HG02973 (cell line): ENCODE results near the gene PPP1R3D.
"Not testable (repeated sequence)": the region's sequence is repeated elsewhere in the genome, so short reads cannot be mapped to it uniquely, and the experiment has no call there.

Source experiments
- ATAC-seq: cut with Tn5 transposase; IDR thresholded peaks from one replicate; pipeline ENCODE4 v1.9.1; 2021; ENCODE audit warnings: moderate library complexity; ENCODE audit not compliant: unreplicated experiment

The PPP1R3D gene

GRCh38 chr20:59925899-59926298, 14.2 kb downstream of the PPP1R3D start:
- ATAC-seq: no peak

- no peak for ATAC-seq
Observed at GRCh38 chr20:59925359-59925758, 14.7 kb downstream of the PPP1R3D start.

GRCh38 chr20:59923514-59923913, 16.6 kb downstream of the PPP1R3D start:
- no peak for ATAC-seq

GRCh38 chr20:59920944-59921343, 19.2 kb downstream of the PPP1R3D start:
- no peak for ATAC-seq

- ATAC-seq: no peak
Observed at GRCh38 chr20:59912609-59913008, 27.5 kb downstream of the PPP1R3D start.

- ATAC-seq: no peak
Observed at GRCh38 chr20:59911041-59911440, 29.1 kb downstream of the PPP1R3D start.

GRCh38 chr20:59908855-59909254, 31.2 kb downstream of the PPP1R3D start:
- ATAC-seq: no peak

- ATAC-seq: no peak
Observed at GRCh38 chr20:59903621-59904020, 36.5 kb downstream of the PPP1R3D start.

GRCh38 chr20:59902470-59902869, 37.6 kb downstream of the PPP1R3D start:
- no peak for ATAC-seq

- ATAC-seq: no peak
Observed at GRCh38 chr20:59895908-59896307, 44.2 kb downstream of the PPP1R3D start.

GRCh38 chr20:59891581-59891980, 48.5 kb downstream of the PPP1R3D start:
- no peak for ATAC-seq

- ATAC-seq: not testable (repeated sequence)
Observed at GRCh38 chr20:59890035-59890434, 50.1 kb downstream of the PPP1R3D start.

- no peak for ATAC-seq
Observed at GRCh38 chr20:59888050-59888449, 52.1 kb downstream of the PPP1R3D start.
